Measurements from ENCODE around the gene NCBP2L.
A peak's percentile ranks its signal among the peaks of the same experiment; 100 is the strongest.

Gene NCBP2L

GRCh38 chrX:107773206-107773605 is 4.3 kb upstream of the NCBP2L start:
- Histone ChIP-seq H3K4me1 (ENCODE audit: insufficient read depth, poor library complexity, severe bottlenecking) (peaks cover 6% of the 10 kb centered on the region), H3K27ac (ENCODE audit: poor library complexity, severe bottlenecking) (no peak overlapping the region), H3K9me3 (ENCODE audit: severe bottlenecking) (no peaks in the 10 kb centered on the region), H3K27me3 (ENCODE audit: insufficient read depth, poor library complexity, severe bottlenecking) (no peaks in the 10 kb centered on the region), H3K4me3 (ENCODE audit: severe bottlenecking) (no peak overlapping the region), H3K36me3 (ENCODE audit: low read depth) (no peaks in the 10 kb centered on the region)
- DNase-seq (ENCODE audit: low spot score): no peak
- no peak for ATAC-seq (ENCODE audit: low read depth)
- TF ChIP-seq CTCF (IDR thresholded peaks at IDR 0.05; ENCODE audit: poor library complexity, severe bottlenecking): no peak

DNA sequence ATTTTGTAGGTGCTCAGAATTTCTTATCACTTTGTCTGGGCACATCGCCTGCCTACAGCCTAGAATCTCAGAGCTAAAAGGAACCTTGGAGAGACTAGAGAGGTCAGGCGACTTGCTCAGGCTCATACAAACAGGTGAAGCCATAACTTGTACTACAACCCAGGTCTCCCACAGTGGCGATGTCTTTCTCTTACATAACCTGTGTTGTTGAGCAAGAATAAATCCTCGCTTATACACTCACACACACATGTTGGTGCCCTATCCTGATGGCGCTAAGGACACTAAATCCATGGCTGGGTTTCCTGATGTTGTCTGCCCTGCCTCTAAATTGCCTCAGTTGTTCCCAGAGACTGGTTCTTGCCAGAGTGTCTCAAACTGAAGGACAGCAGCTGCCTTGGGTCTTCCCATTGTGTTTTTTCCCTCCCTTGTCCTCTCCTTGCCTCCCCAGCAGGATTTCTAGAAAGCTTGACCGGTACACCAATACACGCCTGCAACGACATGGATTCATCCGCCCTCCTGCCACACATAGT is 3.6 kb upstream of the NCBP2L start:
- TF ChIP-seq CTCF (IDR thresholded peaks at IDR 0.05; ENCODE audit: poor library complexity, severe bottlenecking): no peak
- Histone ChIP-seq H3K9me3 (ENCODE audit: severe bottlenecking) (no peaks in the 10 kb centered on the region), H3K27ac (ENCODE audit: poor library complexity, severe bottlenecking) (no peak overlapping the region), H3K36me3 (ENCODE audit: low read depth) (no peaks in the 10 kb centered on the region), H3K4me3 (ENCODE audit: severe bottlenecking) (no peak overlapping the region), H3K27me3 (ENCODE audit: insufficient read depth, poor library complexity, severe bottlenecking) (no peaks in the 10 kb centered on the region), H3K4me1 (ENCODE audit: insufficient read depth, poor library complexity, severe bottlenecking) (peaks cover 6% of the 10 kb centered on the region)
- no peak for ATAC-seq (ENCODE audit: low read depth)
- no peak for DNase-seq (ENCODE audit: low spot score)

GRCh38 chrX:107775000-107775733 is 2.4 kb upstream of the NCBP2L start:
- no peaks in the 10 kb centered on the region for H3K27me3 ChIP-seq (ENCODE audit: insufficient read depth, poor library complexity, severe bottlenecking)
- peak overlapping the region; percentile 31 for H3K4me3 ChIP-seq (ENCODE audit: severe bottlenecking)
- DNase-seq (ENCODE audit: low spot score) (no peak), ATAC-seq (ENCODE audit: low read depth) (peak; percentile 8; the same call in 2 of the 3 replicates)
- H3K36me3 ChIP-seq (ENCODE audit: low read depth): no peaks in the 10 kb centered on the region
- no peak for TF ChIP-seq CTCF (IDR thresholded peaks at IDR 0.05; ENCODE audit: poor library complexity, severe bottlenecking)
- H3K9me3 ChIP-seq (ENCODE audit: severe bottlenecking): no peaks in the 10 kb centered on the region
- H3K27ac ChIP-seq (ENCODE audit: poor library complexity, severe bottlenecking): no peak overlapping the region
- peaks cover 6% of the 10 kb centered on the region for H3K4me1 ChIP-seq (ENCODE audit: insufficient read depth, poor library complexity, severe bottlenecking)

DNA sequence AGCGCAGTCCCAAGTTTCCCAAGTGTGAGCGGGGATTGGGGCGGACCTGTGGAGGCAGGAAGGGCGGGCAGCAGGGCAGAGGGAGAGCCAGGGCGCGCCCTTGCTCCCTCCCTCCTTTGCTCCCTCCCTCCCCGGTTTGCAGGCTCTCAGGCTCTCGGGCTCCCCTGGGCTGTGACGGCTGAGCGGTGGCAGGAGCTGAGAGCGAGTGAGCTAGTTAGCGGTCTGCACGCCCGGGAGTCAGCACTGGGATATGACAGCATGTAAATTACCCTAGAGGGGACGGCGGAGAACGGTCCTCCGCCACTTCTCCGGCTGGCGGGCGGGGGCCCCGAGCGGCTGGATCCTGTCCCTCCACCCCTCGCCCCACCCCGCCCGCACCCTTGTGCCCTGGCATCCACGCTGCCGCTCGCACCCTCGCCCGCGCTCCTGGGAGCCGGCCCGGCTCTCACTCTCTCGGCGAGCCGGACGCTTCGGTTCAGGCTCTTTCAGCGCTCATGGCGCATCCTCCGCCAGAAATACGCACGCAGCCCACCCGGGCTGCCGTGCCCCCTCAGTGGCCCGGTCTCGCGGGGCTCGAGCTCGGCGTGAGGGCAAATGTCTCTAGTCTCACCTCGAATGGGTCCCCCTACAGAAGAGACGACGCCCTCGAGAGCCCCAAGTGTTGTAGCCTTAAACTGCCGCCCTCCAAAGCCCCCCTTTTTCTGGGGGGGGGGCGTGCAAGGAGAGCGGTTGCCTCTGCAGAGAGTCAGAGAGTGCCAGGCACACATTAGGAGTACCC is 1.6 kb upstream of the NCBP2L start, which contains the start of gene TSC22D3:
TSC22D3 (minus strand) TSS at position 54 of the 778 bp plus-strand sequence. CDS start 368 bp downstream, outside the sequence.
- DNase-seq (ENCODE audit: low spot score): peak; percentile 73
- peak within 1 kb of the TSS; percentile 21 for H3K27ac ChIP-seq (ENCODE audit: poor library complexity, severe bottlenecking)
- no peaks in the 10 kb centered on the region for H3K27me3 ChIP-seq (ENCODE audit: insufficient read depth, poor library complexity, severe bottlenecking)

More for the DNA sequence above, 1.6 kb upstream of the NCBP2L start, which contains the start of gene TSC22D3:
- TF ChIP-seq CTCF (IDR thresholded peaks at IDR 0.05; ENCODE audit: poor library complexity, severe bottlenecking): peak; percentile 41
- Histone ChIP-seq H3K4me3 (ENCODE audit: severe bottlenecking) (peak within 1 kb of the TSS; percentile 31), H3K4me1 (ENCODE audit: insufficient read depth, poor library complexity, severe bottlenecking) (peaks cover 6% of the 10 kb centered on the region), H3K9me3 (ENCODE audit: severe bottlenecking) (no peaks in the 10 kb centered on the region), H3K36me3 (ENCODE audit: low read depth) (no peaks in the 10 kb centered on the region)
- peak; percentile 90 for ATAC-seq (ENCODE audit: low read depth)
